BJ (cell line): ENCODE measurements around the gene PTGES. TPM values are rescaled to one million over a fixed set of nuclear protein-coding genes. Genes with fewer than 3 reads are reported as not detected.

ENCODE experiments used
- CTCF ChIA-PET: fragments of 350-600 bp; formaldehyde crosslinking; extraction: SDS; loops from one replicate; lab custom pipeline; 2021; ENCODE audit warnings: antibody characterized with exemption, inconsistent platforms; lab: Yijun Ruan, JAX
- POLR2A ChIA-PET: fragments of 300-600 bp; sonication (Branson Sonifier 250); formaldehyde crosslinking; extraction: SDS; loops from one replicate; lab custom pipeline; 2021; ENCODE audit warnings: antibody characterized with exemption; lab: Charles Lee
- DNase-seq: peaks from one replicate; pipeline ENCODE4 v3.0.0-alpha.2; 2011; ENCODE audit warnings: low read depth
- H3K27me3 ChIP-seq: 2 replicates; pipeline ENCODE4 v1.6.0; 2011; ENCODE audit warnings: low read length; ENCODE audit not compliant: control insufficient read depth, insufficient read depth
- H3K36me3 ChIP-seq: 2 replicates; pipeline ENCODE4 v1.5.1; 2011; ENCODE audit warnings: low read length; ENCODE audit not compliant: control insufficient read depth, insufficient read depth
- H3K4me3 ChIP-seq: 2 replicates; pipeline ENCODE4 v1.5.1; 2011; ENCODE audit warnings: low read depth, mild to moderate bottlenecking, control low read depth, low read length
- polyA plus RNA-seq: library from polyadenylated mRNA; depleted of rRNA; stranded (reverse); fragments of >200 nt; gene quantifications from 2 replicates; pipeline ENCODE4 v1.2.3, GENCODE V29; 2011; rRNA removed
- TF ChIP-seq, protein P1 (sequence below): IDR thresholded peaks from 2 replicates; pipeline ENCODE4 v1.5.1; 2011; ENCODE audit warnings: low read depth, mild to moderate bottlenecking, control low read depth, inconsistent platforms, low read length, moderate library complexity; ENCODE audit not compliant: insufficient read depth

The PTGES gene
- polyA plus RNA-seq, 1 experiment = 16.4 TPM

DNA sequence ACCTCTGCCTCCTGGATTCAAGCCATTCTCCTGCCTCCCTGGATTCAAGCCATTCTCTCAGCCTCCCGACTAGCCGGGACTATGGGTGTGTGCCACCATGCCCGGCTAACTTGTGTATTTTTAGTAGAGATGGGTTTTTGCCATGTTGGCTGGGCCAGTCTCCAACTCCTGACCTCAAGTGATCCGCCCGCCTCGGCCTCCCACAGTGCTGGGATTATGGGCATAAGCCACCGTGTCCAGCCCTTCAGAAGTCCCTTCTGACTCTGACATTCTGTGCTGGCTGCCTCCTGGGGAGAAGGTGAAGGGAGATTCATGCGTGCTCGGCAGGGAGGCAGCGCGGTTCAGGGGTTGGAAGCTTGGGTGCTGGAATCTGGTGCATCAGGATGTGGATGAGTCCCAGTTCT lies 58.6 kb downstream of the PTGES start:
- Histone ChIP-seq H3K4me3 (no peak overlapping the region), H3K36me3 (peaks cover 3% of the 10 kb centered on the region), H3K27me3 (no peaks in the 10 kb centered on the region)
- POLR2A ChIA-PET = no interaction called here
- TF ChIP-seq, protein P1, sequence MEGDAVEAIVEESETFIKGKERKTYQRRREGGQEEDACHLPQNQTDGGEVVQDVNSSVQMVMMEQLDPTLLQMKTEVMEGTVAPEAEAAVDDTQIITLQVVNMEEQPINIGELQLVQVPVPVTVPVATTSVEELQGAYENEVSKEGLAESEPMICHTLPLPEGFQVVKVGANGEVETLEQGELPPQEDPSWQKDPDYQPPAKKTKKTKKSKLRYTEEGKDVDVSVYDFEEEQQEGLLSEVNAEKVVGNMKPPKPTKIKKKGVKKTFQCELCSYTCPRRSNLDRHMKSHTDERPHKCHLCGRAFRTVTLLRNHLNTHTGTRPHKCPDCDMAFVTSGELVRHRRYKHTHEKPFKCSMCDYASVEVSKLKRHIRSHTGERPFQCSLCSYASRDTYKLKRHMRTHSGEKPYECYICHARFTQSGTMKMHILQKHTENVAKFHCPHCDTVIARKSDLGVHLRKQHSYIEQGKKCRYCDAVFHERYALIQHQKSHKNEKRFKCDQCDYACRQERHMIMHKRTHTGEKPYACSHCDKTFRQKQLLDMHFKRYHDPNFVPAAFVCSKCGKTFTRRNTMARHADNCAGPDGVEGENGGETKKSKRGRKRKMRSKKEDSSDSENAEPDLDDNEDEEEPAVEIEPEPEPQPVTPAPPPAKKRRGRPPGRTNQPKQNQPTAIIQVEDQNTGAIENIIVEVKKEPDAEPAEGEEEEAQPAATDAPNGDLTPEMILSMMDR = no peak
- CTCF ChIA-PET = interaction anchor here (0.8 to 1.6 kb wide), 2 partner anchors 9 to 19 kb away, joined by 3 read pairs; no protein-coding TSS in a partner anchor
- DNase-seq = no peak

DNA sequence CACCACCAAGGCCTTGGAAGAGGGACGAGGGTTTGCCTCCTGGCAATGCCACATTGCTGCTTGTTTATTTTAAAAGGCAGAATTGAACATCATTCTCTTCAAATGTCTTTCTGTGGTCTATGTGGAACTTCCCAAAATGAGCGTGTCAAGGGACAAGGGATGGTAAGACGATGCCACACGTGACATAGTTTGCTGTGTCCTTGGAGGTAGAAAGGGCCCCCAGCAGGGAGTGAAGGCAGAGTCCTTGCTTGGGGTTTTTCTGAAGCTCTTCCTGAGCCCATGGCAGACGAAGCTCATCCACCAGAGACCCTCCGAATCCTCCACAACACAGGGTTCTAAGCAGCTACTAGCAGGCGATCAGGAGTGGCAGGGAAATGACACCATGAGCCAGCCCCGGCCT lies 59.1 kb downstream of the PTGES start:
- TF ChIP-seq, protein P1 = no peak
- no peak for DNase-seq
- Histone ChIP-seq H3K27me3 (no peaks in the 10 kb centered on the region), H3K4me3 (no peak overlapping the region), H3K36me3 (peaks cover 4% of the 10 kb centered on the region)
- ChIA-PET CTCF (interaction anchor here (0.8 to 1.6 kb wide), 3 partner anchors 8 to 32 kb away, joined by 3 read pairs; no protein-coding TSS in a partner anchor), POLR2A (no interaction called here)

DNA sequence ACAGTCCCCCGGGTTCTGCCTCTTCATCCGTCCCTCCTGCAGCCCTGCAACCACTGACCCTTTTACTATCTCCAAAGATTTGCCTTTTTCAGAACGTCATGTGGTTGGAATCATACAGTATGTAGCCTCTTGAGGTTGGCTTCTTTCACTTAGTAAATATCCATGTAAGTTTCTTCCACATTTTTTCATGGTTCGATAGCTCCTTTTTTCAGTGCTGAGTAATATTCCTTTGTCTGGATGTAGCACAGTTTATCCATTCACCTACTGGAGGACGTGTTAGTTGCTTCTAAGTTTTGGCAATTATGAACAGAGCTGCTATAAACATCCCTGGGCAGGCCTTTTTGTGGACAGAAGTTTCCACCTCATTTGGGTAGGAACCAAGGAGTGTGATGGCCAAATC lies 60.3 kb downstream of the PTGES start:
- ChIA-PET CTCF (interaction anchor here (1.1 kb wide), 1 partner anchor 34 kb away, joined by 3 read pairs; no protein-coding TSS in a partner anchor), POLR2A (no interaction called here)

More for the DNA sequence above, 60.3 kb downstream of the PTGES start:
- peaks cover 4% of the 10 kb centered on the region for H3K36me3 ChIP-seq
- H3K27me3 ChIP-seq = no peaks in the 10 kb centered on the region
- DNase-seq = no peak
- H3K4me3 ChIP-seq = no peak overlapping the region
- TF ChIP-seq, protein P1 = no peak

Other genes with a start within 250 kb of the PTGES start
- 0.20 and 0.21 TPM in 2 replicates for gene C9orf50, start 131.9 kb downstream of the PTGES start, polyA plus RNA-seq
- gene NTMT1, start 126.9 kb downstream of the PTGES start, polyA plus RNA-seq = 77.1 and 96.3 TPM in 2 replicates
- 13.1 and 23.2 TPM in 2 replicates for gene ASB6, start 110.9 kb downstream of the PTGES start, polyA plus RNA-seq
- 20.4 and 37.4 TPM in 2 replicates for gene PRRX2, start 87.4 kb downstream of the PTGES start, polyA plus RNA-seq
- 26.8 and 31.4 TPM in 2 replicates for gene TOR1B, start 50.1 kb upstream of the PTGES start, polyA plus RNA-seq
- 78.8 and 93.2 TPM in 2 replicates for gene TOR1A, start 71.1 kb upstream of the PTGES start, polyA plus RNA-seq
- 26.1 and 41.9 TPM in 2 replicates for gene C9orf78, start 82.2 kb upstream of the PTGES start, polyA plus RNA-seq
- gene USP20, start 82.4 kb upstream of the PTGES start, polyA plus RNA-seq = 10.5 and 19.0 TPM in 2 replicates